GM18520 (cell line): ENCODE measurements around the gene KLK15.

ENCODE experiments used
- ATAC-seq: cut with Tn5 transposase; IDR thresholded peaks from one replicate; pipeline ENCODE4 v1.9.1; 2021; ENCODE audit not compliant: unreplicated experiment

The KLK15 gene, protein sequence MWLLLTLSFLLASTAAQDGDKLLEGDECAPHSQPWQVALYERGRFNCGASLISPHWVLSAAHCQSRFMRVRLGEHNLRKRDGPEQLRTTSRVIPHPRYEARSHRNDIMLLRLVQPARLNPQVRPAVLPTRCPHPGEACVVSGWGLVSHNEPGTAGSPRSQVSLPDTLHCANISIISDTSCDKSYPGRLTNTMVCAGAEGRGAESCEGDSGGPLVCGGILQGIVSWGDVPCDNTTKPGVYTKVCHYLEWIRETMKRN

DNA sequence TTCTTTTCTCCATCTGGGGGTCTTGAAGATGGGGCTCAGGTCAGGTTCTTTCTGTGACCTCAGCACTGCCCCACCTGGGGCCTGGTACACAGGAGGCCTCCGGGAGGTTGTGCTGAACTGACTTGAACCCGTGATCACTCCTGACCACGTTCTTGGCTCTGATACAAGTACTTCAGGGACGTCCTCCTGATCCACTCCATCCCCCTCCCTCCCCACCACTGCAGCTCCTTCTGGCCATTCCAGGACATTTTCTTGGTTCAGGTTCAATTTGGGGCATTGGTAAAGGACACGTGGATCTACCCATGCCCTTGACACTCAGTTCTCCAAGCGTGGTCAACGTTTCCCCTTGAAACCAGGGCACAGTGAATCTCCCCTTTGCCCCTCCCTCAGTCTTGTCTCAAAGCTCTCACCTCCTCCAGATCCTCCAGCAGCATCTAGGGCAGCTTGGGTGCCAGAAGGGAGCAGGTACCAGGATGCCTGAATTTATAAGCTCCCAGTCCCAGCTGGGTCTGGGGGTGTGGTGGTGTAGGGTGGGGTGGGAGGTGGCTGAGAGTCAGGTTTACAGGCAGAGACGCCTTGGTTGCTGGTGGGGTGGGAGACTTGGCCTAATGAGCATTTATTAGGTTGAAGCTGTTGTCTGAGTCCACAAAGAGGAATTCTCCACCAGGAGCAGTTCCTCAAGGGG, at the start of gene KLK15:
Gene KLK15 (minus strand): TSS at position 458 of the 685 bp plus-strand sequence. CDS start 2,082 bp downstream, outside the sequence.
- no peak for ATAC-seq

DNA sequence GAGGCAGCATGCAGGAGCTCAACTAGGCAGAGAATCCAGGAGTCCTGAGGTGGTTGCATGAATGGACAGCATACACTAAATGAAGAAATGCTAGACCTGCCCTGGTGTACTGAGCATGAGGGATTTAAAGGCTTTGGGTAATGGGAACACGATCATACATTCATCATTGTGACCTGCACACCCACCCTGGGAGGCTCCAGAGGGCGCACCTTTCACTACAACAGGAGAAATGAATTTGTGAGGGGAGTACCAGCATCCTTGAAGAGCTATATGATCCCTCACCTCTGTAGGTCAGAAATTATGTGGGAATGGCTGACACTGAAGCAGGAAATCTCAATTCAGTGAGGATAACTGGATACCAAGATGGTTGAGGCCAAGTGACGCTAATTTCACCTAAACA, 48.8 kb upstream of the KLK15 start:
- ATAC-seq = no peak

DNA sequence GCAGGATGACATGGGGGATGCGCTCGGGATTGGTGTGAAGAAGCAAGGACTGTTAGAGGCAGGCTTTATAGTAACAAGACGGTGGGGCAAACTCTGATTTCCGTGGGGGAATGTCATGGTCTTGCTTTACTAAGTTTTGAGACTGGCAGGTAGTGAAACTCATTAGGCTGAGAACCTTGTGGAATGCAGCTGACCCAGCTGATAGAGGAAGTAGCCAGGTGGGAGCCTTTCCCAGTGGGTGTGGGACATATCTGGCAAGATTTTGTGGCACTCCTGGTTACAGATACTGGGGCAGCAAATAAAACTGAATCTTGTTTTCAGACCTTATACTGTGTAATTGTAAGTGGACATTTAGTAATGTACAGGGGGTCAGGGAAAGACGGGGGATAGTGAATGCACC, 46.9 kb upstream of the KLK15 start:
- no peak for ATAC-seq

DNA sequence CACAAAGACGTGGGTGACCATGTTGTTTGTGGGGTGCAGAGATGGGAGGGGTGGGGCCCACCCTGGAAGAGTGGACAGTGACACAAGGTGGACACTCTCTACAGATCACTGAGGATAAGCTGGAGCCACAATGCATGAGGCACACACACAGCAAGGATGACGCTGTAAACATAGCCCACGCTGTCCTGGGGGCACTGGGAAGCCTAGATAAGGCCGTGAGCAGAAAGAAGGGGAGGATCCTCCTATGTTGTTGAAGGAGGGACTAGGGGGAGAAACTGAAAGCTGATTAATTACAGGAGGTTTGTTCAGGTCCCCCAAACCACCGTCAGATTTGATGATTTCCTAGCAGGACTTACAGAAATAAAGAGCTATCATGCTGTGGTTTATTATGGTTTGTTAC, 45.5 kb upstream of the KLK15 start:
- ATAC-seq = no peak

DNA sequence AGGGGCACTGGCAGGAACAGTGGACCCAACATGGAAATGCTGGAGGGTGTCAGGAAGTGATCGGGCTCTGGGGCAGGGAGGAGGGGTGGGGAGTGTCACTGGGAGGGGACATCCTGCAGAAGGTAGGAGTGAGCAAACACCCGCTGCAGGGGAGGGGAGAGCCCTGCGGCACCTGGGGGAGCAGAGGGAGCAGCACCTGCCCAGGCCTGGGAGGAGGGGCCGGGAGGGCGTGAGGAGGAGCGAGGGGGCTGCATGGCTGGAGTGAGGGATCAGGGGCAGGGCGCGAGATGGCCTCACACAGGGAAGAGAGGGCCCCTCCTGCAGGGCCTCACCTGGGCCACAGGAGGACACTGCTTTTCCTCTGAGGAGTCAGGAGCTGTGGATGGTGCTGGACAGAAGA, 44.0 kb upstream of the KLK15 start:
- ATAC-seq = no peak

DNA sequence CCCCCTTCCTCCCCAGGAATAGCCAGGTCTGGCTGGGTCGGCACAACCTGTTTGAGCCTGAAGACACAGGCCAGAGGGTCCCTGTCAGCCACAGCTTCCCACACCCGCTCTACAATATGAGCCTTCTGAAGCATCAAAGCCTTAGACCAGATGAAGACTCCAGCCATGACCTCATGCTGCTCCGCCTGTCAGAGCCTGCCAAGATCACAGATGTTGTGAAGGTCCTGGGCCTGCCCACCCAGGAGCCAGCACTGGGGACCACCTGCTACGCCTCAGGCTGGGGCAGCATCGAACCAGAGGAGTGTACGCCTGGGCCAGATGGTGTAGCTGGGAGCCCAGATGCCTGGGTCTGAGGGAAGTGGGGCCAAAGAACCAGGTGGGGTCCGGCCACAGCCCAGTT, 43.1 kb upstream of the KLK15 start:
- no peak for ATAC-seq

DNA sequence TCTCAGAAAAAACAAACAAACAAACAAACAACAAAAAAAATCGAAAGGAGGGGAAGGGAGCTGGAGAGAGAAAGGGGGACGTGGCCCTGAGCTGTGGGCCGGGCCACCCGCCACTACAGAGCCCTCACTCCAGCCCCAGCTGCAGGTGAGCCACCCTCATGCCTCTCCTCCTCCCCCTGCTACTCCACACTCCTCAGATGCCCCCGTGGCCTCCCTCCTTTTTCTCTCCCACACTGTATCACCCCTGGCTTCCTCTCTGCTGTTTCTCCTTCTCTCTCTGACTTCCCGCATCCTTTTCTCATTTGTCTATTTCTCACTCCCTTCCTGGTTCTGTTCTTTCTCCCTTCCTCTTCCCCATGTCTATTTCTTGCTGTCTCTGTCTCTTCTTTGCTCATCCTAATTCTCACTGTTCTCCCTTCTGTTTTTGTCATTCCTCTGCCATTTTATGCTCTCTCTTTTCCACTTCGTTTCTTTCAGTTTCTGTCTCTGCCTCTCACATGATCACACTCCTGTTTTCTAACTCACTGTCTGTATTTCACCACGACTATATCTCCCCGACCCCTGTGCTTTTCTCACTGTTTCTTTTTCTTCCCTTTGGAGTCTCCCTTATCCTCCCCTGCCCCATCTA, 42.5 kb upstream of the KLK15 start:
- no peak for ATAC-seq

DNA sequence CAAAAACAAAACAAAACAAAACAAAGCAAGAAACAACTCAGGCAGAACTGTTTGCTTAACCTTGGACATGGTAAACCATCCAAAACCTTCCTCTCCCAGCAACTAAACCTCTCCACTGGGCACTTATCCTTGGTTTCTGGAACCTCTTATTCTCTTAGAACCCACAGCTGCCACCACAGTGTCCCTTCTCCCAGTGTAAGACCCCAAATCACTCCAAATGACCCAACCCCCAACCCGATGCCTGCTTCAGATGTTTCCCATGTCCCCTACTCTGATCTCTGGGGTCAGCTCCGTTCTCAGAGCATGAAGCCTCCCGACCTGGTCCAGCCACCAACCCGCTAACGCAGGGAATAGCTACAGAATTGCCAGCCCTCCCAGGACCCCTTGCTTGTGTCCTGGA, 40.8 kb upstream of the KLK15 start:
- ATAC-seq = no peak

DNA sequence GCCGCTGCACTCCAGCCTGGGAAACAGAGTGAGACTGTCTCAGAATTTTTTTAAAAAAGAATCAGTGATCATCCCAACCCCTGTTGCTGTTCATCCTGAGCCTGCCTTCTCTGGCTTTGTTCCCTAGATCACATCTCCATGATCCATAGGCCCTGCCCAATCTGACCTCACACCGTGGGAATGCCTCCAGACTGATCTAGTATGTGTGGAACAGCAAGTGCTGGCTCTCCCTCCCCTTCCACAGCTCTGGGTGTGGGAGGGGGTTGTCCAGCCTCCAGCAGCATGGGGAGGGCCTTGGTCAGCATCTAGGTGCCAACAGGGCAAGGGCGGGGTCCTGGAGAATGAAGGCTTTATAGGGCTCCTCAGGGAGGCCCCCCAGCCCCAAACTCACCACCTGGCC, 39.7 kb upstream of the KLK15 start, which contains the start of gene KLK2:
Gene KLK2 (plus strand): TSS at position 384 of the 400 bp plus-strand sequence. CDS start 35 bp downstream, outside the sequence.
- ATAC-seq = no peak

DNA sequence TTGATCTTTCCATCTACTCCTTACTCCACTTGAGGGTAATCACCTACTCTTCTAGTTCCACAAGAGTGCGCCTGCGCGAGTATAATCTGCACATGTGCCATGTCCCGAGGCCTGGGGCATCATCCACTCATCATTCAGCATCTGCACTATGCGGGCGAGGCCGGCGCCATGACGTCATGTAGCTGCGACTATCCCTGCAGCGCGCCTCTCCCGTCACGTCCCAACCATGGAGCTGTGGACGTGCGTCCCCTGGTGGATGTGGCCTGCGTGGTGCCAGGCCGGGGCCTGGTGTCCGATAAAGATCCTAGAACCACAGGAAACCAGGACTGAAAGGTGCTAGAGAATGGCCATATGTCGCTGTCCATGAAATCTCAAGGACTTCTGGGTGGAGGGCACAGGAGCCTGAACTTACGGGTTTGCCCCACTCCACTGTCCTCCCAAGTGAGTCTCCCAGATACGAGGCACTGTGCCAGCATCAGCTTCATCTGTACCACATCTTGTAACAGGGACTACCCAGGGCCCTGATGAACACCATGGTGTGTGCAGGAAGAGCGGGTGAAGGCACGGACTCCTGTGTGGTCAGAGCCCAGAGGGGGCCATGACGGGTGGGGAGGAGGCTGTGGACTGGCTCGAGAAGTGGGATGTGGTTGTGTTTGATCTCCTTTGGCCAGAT, 37.2 kb upstream of the KLK15 start:
- no peak for ATAC-seq

DNA sequence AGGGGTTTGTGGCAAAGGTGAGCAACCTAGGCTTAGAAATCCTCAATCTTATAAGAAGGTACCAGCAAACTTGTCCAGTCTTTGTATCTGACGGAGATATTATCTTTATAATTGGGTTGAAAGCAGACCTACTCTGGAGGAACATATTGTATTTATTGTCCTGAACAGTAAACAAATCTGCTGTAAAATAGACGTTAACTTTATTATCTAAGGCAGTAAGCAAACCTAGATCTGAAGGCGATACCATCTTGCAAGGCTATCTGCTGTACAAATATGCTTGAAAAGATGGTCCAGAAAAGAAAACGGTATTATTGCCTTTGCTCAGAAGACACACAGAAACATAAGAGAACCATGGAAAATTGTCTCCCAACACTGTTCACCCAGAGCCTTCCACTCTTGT, 36.1 kb upstream of the KLK15 start:
- ATAC-seq = no peak

DNA sequence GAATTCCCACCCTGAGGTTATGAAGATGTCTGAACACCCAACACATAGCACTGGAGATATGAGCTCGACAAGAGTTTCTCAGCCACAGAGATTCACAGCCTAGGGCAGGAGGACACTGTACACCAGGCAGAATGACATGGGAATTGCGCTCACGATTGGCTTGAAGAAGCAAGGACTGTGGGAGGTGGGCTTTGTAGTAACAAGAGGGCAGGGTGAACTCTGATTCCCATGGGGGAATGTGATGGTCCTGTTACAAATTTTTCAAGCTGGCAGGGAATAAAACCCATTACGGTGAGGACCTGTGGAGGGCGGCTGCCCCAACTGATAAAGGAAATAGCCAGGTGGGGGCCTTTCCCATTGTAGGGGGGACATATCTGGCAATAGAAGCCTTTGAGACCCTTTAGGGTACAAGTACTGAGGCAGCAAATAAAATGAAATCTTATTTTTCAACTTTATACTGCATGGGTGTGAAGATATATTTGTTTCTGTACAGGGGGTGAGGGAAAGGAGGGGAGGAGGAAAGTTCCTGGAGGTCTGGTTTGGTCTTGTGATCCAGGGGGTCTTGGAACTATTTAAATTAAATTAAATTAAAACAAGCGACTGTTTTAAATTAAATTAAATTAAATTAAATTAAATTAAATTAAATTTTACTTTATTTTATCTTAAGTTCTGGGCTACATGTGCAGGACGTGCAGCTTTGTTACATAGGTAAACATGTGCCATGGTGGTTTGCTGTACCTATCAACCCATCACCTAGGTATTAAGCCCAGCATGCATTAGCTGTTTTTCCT, 28.3 kb upstream of the KLK15 start:
- no peak for ATAC-seq

DNA sequence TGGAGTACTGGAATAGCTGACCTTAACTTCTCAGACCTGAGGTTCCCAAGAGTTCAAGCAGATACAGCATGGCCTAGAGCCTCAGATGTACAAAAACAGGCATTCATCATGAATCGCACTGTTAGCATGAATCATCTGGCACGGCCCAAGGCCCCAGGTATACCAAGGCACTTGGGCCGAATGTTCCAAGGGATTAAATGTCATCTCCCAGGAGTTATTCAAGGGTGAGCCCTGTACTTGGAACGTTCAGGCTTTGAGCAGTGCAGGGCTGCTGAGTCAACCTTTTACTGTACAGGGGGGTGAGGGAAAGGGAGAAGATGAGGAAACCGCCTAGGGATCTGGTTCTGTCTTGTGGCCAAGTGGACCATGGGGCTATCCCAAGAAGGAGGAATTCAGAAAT, 27.6 kb upstream of the KLK15 start:
- no peak for ATAC-seq

DNA sequence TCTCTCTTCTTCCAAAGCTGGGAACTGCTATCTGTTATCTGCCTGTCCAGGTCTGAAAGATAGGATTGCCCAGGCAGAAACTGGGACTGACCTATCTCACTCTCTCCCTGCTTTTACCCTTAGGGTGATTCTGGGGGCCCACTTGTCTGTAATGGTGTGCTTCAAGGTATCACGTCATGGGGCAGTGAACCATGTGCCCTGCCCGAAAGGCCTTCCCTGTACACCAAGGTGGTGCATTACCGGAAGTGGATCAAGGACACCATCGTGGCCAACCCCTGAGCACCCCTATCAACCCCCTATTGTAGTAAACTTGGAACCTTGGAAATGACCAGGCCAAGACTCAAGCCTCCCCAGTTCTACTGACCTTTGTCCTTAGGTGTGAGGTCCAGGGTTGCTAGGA, 26.5 kb upstream of the KLK15 start:
- ATAC-seq = no peak

DNA sequence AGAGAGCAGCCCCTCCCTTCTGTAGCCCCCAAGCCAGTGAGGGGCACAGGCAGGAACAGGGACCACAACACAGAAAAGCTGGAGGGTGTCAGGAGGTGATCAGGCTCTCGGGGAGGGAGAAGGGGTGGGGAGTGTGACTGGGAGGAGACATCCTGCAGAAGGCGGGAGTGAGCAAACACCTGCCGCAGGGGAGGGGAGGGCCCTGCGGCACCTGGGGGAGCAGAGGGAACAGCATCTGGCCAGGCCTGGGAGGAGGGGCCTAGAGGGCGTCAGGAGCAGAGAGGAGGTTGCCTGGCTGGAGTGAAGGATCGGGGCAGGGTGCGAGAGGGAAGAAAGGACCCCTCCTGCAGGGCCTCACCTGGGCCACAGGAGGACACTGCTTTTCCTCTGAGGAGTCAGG, 25.5 kb upstream of the KLK15 start:
- ATAC-seq = no peak

DNA sequence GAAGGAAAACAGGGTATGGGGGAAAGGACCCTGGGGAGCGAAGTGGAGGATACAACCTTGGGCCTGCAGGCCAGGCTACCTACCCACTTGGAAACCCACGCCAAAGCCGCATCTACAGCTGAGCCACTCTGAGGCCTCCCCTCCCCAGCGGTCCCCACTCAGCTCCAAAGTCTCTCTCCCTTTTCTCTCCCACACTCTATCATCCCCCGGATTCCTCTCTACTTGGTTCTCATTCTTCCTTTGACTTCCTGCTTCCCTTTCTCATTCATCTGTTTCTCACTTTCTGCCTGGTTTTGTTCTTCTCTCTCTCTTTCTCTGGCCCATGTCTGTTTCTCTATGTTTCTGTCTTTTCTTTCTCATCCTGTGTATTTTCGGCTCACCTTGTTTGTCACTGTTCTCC, 24.0 kb upstream of the KLK15 start:
- no peak for ATAC-seq

DNA sequence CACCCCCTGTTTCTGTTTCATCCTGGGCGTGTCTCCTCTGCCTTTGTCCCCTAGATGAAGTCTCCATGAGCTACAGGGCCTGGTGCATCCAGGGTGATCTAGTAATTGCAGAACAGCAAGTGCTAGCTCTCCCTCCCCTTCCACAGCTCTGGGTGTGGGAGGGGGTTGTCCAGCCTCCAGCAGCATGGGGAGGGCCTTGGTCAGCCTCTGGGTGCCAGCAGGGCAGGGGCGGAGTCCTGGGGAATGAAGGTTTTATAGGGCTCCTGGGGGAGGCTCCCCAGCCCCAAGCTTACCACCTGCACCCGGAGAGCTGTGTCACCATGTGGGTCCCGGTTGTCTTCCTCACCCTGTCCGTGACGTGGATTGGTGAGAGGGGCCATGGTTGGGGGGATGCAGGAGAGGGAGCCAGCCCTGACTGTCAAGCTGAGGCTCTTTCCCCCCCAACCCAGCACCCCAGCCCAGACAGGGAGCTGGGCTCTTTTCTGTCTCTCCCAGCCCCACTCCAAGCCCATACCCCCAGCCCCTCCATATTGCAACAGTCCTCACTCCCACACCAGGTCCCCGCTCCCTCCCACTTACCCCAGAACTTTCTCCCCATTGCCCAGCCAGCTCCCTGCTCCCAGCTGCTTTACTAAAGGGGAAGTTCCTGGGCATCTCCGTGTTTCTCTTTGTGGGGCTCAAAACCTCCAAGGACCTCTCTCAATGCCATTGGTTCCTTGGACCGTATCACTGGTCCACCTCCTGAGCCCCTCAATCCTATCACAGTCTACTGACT, 21.4 kb upstream of the KLK15 start, which contains the start of gene KLK3:
Gene KLK3 (plus strand): TSS at position 280 of the 775 bp plus-strand sequence. CDS start 41 bp downstream, at position 321.
- no peak for ATAC-seq

DNA sequence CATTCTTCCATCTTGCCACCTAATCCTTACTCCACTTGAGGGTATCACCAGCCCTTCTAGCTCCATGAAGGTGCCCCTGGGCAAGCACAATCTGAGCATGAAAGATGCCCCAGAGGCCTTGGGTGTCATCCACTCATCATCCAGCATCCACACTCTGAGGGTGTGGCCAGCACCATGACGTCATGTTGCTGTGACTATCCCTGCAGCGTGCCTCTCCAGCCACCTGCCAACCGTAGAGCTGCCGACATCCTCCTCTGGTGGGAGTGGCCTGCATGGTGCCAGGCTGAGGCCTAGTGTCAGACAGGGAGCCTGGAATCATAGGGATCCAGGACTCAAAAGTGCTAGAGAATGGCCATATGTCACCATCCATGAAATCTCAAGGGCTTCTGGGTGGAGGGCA, 18.2 kb upstream of the KLK15 start:
- ATAC-seq = no peak

DNA sequence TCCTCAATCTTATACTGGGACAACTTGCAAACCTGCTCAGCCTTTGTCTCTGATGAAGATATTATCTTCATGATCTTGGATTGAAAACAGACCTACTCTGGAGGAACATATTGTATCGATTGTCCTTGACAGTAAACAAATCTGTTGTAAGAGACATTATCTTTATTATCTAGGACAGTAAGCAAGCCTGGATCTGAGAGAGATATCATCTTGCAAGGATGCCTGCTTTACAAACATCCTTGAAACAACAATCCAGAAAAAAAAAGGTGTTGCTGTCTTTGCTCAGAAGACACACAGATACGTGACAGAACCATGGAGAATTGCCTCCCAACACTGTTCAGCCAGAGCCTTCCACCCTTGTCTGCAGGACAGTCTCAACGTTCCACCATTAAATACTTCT, 17.4 kb upstream of the KLK15 start:
- no peak for ATAC-seq

DNA sequence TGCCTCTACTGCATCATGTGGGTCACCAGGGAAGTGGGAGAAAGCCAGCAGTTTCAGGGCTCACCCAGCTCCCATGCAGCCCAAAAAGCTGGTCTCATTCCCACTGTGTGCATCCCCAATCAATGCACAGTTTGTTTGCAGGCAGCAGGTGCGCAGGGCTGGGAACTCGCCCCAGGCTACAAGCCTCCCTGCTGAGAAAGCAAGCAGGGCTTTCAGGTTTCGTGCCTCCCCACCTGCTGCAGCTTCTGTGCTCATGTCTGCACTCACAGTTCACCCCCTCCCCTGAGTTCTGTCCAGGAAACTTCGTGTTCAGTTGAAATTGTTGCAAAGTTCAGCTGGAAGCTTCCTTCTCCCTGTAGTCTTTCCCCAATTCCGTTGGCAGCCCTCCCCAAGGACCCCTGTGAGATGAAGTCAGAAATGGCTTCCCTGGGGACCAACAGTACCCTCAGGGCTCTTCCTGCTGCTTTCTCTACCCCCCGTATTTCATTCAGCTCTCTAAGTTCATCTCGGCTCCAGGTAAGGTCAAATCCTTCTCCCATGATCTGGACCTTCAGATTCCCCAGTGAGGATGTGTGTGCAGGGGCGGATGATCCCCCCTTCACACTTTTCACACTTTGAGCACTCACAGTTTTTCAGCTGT, 11.0 kb upstream of the KLK15 start:
- no peak for ATAC-seq
